Astrocyte of the cerebellum (primary cell): ENCODE data around the gene NOP53.
A peak's percentile ranks its signal among the peaks of the same experiment; 100 is the strongest.

ENCODE experiments used
- DNase-seq: peaks from one replicate; pipeline ENCODE4 v3.0.0-alpha.2; 2011; ENCODE audit warnings: low read depth
- H3K4me3 ChIP-seq: 2 replicates; pipeline ENCODE4 v1.5.1; 2011; ENCODE audit warnings: mild to moderate bottlenecking, low read depth, low read length, moderate library complexity
- in situ Hi-C: cut with HindIII; loops from 2 replicates; pipeline ENCODE4 v1.10.0; 2017; ENCODE audit warnings: low sequenced_read_pairs
- TF ChIP-seq, protein P1 (sequence below): IDR thresholded peaks from 2 replicates; pipeline ENCODE4 v1.5.1; 2012; ENCODE audit warnings: low read length, low read depth, moderate library complexity, mild to moderate bottlenecking; ENCODE audit errors: missing control alignments

The NOP53 gene

DNA sequence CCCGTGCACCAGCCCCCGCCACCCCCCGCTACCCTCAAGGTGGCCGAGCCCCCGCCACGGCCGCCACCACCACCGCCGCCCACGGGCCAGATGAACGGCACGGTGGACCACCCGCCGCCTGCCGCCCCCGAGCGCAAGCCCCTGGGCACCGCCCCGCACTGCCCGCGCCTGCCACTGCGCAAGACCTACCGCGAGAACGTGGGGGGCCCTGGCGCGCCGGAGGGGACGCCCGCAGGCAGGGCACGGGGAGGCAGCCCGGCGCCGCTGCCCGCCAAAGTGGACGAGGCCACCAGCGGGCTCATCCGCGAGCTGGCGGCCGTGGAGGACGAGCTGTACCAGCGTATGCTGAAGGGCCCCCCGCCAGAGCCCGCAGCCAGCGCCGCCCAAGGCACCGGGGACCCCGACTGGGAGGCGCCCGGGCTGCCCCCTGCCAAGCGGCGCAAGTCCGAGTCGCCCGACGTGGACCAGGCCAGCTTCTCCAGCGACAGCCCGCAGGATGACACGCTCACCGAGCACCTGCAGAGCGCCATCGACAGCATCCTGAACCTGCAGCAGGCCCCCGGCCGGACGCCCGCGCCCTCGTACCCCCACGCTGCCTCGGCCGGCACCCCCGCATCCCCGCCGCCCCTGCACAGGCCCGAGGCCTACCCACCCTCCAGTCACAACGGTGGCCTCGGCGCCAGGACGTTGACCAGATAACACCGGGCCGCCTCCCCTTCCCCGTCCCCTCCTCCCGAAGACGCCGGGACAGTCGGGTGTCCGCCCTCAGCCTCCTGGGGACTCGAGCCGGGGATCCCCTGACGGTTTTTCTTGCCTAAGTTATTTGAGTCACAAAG is 43.4 kb upstream of the NOP53 start:
- no peak overlapping the region for H3K4me3 ChIP-seq
- TF ChIP-seq, protein P1, sequence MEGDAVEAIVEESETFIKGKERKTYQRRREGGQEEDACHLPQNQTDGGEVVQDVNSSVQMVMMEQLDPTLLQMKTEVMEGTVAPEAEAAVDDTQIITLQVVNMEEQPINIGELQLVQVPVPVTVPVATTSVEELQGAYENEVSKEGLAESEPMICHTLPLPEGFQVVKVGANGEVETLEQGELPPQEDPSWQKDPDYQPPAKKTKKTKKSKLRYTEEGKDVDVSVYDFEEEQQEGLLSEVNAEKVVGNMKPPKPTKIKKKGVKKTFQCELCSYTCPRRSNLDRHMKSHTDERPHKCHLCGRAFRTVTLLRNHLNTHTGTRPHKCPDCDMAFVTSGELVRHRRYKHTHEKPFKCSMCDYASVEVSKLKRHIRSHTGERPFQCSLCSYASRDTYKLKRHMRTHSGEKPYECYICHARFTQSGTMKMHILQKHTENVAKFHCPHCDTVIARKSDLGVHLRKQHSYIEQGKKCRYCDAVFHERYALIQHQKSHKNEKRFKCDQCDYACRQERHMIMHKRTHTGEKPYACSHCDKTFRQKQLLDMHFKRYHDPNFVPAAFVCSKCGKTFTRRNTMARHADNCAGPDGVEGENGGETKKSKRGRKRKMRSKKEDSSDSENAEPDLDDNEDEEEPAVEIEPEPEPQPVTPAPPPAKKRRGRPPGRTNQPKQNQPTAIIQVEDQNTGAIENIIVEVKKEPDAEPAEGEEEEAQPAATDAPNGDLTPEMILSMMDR: no peak
- no peak for DNase-seq
- in situ Hi-C loops: no loop called here

DNA sequence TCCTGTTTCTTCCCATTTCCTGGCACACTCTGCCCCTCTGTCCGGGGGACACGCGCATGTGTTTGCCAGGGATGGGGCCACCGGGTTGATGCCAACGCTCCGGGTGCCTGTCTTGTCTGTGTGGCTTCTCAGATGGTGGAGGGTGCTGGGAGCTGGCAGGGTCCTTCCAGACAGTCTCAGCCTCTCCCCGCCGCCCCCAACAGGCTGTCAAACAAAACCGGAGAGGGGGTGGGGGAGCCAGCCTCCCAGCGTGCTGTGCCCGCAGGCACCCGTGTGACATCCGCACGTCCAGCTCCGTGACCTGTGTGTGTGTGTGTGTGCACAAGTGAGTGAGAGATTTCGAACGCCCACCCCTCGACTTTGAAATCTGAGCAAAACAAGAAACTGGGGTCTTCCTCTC is 42.7 kb upstream of the NOP53 start:
- in situ Hi-C loops: no loop called here
- TF ChIP-seq, protein P1: no peak
- DNase-seq: no peak
- no peak overlapping the region for H3K4me3 ChIP-seq

DNA sequence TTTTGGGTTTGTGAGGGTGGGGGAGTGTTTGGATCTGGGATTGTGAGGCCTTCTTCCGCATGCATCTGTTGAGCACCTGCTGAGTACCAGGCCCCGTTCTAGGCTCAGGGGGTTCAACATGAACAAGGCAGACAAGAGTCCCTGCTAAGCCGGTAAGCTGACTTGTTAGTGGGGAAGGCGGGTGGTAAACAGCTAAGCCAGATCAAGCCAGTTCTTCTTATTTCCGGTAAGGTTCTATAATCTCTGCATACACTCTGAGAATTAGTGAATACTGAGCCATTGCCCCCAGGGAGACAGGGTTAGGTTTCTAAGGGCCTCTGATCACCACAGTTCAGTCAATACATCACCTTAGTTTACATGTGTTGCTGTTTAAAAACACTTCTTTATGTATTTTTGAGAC is 42.0 kb upstream of the NOP53 start:
- in situ Hi-C loops: no loop called here
- H3K4me3 ChIP-seq: no peak overlapping the region
- TF ChIP-seq, protein P1: no peak
- DNase-seq: no peak

DNA sequence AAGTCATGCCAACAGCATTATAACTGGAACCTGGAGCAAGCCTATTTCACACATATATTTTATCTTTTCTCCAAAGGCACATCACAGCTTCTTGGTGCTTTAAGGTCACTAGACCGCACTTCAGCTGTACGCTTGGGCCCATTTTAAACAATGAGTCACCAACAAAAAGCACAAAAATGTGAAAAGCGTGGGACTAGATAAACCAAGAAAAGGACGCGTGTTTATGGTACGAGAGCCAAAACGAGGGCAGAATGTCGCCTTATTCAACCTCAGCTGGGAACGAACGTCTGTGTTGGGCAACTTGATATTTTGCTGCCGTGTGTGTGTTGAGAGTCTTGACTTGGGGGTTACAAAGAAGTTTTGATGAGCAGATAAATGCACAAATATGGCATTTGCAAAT is 41.3 kb upstream of the NOP53 start:
- in situ Hi-C loops: no loop called here
- no peak overlapping the region for H3K4me3 ChIP-seq
- TF ChIP-seq, protein P1: no peak
- DNase-seq: no peak

DNA sequence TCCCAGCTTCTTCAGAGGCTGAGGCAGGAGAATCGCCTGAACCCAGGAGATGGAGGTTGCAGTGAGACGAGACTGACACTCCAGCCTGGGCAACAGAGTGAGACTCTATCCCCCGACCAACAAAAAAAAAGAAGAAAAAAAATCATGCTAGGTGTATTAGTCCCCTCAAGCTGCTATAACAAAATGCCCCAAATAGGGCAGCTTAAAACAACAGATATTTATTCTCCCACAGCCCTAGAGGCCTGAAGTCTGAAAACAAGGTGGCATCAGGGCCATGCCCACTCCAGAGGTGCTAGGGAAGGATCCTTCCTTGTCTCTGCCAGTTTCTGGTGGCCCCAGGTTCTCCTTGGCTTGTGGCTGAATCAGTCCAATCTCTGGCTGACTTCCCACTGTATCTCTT is 40.7 kb upstream of the NOP53 start:
- in situ Hi-C loops: no loop called here

DNA sequence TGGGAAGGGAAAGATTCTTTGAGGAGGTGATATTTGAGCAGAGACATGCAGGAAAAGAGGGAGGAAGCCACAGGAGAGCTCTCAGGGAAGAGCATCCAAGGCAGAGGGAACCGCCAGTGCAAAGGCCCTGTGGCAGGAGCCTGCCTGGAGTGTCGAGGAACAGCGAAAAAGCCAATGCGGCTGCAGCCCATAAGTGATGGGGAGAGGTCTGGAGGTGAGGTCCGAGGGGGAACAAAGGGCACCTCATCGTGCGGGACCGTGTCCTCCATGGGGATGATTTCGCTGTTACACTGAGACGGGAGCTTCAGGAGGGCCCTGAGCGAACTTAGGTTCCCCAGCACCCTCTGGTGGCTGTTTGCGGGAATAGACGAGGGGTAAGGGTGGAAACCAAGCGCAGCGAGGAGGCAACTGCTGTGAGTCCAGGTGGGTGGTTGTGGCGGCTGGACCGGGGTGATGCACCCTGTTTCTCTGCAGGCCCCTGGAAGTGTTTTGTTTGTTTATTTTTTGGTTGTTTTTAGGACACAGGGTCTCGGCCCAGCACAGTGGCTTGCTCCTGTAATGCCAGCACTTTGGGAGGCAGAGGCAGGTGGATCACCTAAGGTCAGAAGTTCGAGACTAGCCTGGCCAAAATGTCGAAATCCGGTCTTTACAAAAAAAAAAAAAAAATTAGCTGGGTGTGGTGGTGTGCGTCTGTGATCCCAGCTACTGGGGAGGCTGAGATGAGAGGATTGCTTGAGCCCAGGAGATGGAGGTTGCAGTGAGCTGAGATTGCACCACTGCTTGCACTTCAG is 38.0 kb upstream of the NOP53 start:
- no peak overlapping the region for H3K4me3 ChIP-seq
- in situ Hi-C loops: no loop called here
- no peak for DNase-seq
- TF ChIP-seq, protein P1: peak; percentile 91

More for the DNA sequence above, 40.7 kb upstream of the NOP53 start:
- no peak for DNase-seq
- TF ChIP-seq, protein P1: no peak
- no peak overlapping the region for H3K4me3 ChIP-seq
